ENCODE measurements around the gene HECW1.

HECW1 gene

DNA sequence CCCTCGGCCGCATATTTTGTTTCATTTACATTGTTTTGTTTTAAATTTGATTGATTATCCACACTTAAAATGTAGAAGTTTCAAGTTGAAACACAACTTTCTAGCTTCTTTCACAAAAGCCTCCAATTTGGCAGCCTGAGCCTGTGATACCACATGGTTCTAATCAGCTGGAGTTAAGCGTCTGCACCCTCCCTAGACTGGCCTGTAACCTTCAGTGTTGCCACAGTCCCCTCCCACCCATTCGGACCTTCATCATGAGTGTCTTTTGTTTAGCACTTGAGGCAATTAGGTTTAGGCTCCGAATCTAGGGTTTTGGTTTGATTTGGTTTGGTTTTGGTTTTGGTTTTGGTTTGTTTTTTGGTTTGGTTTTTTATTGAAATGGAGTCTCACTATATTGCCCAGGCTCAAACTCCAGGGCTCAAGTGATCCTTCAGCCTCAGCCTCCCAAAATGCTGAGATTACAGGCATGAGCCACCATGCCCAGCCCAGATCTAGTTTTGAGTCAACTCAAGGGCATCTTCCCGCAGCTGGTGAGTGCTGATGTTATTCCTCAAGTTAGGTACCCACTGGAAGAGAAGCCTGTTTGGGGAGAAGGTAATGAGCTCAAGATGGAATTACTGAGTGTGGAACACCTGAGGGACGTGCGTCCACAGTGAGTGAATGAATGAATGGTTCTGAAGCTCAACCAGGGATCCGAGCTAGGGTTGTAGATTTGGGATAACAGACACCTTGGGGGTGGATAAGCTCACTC is 201.4 kb downstream of the HECW1 start:
- ChIA-PET CTCF (interaction anchor here (1.2 to 1.3 kb wide), 2 partner anchors 103 to 126 kb away, joined by 4 read pairs; no protein-coding TSS in a partner anchor), POLR2A (no interaction called here)
- no peaks in the 10 kb centered on the region for H3K36me3 ChIP-seq (ENCODE audit: control insufficient read depth in 2 of 2, insufficient read depth in 1 of 2, low read length in 2 of 2)
- no peaks in the 10 kb centered on the region for H3K4me1 ChIP-seq (ENCODE audit: control insufficient read depth, insufficient read depth, low read length)
- H3K27ac ChIP-seq (ENCODE audit: extremely low read depth, low read depth, low read length) = no peak overlapping the region
- no peak for TF ChIP-seq ZNF843 (tag by site-specific recombination; IDR thresholded peaks at IDR 0.05)
- TF ChIP-seq, protein P1, sequence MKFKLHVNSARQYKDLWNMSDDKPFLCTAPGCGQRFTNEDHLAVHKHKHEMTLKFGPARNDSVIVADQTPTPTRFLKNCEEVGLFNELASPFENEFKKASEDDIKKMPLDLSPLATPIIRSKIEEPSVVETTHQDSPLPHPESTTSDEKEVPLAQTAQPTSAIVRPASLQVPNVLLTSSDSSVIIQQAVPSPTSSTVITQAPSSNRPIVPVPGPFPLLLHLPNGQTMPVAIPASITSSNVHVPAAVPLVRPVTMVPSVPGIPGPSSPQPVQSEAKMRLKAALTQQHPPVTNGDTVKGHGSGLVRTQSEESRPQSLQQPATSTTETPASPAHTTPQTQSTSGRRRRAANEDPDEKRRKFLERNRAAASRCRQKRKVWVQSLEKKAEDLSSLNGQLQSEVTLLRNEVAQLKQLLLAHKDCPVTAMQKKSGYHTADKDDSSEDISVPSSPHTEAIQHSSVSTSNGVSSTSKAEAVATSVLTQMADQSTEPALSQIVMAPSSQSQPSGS (tag by site-specific recombination; IDR thresholded peaks at IDR 0.05; ENCODE audit: low read depth) = no peak
- TF ChIP-seq, protein P2, sequence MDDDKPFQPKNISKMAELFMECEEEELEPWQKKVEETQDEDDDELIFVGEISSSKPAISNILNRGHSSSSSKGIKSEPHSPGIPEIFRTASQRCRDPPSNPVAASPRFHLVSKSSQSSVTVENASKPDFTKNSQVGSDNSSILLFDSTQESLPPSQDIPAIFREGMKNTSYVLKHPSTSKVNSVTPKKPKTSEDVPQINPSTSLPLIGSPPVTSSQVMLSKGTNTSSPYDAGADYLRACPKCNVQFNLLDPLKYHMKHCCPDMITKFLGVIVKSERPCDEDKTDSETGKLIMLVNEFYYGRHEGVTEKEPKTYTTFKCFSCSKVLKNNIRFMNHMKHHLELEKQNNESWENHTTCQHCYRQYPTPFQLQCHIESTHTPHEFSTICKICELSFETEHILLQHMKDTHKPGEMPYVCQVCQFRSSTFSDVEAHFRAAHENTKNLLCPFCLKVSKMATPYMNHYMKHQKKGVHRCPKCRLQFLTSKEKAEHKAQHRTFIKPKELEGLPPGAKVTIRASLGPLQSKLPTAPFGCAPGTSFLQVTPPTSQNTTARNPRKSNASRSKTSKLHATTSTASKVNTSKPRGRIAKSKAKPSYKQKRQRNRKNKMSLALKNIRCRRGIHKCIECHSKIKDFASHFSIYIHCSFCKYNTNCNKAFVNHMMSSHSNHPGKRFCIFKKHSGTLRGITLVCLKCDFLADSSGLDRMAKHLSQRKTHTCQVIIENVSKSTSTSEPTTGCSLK (tag by site-specific recombination; IDR thresholded peaks at IDR 0.05) = no peak
- TF ChIP-seq ZBTB21 (tag by site-specific recombination; IDR thresholded peaks at IDR 0.05) = no peak
- TF ChIP-seq, protein P3, sequence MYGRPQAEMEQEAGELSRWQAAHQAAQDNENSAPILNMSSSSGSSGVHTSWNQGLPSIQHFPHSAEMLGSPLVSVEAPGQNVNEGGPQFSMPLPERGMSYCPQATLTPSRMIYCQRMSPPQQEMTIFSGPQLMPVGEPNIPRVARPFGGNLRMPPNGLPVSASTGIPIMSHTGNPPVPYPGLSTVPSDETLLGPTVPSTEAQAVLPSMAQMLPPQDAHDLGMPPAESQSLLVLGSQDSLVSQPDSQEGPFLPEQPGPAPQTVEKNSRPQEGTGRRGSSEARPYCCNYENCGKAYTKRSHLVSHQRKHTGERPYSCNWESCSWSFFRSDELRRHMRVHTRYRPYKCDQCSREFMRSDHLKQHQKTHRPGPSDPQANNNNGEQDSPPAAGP (tag by site-specific recombination; IDR thresholded peaks at IDR 0.05) = no peak
- TF ChIP-seq, protein P4, sequence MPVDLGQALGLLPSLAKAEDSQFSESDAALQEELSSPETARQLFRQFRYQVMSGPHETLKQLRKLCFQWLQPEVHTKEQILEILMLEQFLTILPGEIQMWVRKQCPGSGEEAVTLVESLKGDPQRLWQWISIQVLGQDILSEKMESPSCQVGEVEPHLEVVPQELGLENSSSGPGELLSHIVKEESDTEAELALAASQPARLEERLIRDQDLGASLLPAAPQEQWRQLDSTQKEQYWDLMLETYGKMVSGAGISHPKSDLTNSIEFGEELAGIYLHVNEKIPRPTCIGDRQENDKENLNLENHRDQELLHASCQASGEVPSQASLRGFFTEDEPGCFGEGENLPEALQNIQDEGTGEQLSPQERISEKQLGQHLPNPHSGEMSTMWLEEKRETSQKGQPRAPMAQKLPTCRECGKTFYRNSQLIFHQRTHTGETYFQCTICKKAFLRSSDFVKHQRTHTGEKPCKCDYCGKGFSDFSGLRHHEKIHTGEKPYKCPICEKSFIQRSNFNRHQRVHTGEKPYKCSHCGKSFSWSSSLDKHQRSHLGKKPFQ (tag by site-specific recombination; IDR thresholded peaks at IDR 0.05) = no peak
- no peak for TF ChIP-seq ZNF548 (tag by site-specific recombination; IDR thresholded peaks at IDR 0.05)
- TF ChIP-seq SCRT1 (tag by site-specific recombination; IDR thresholded peaks at IDR 0.05; ENCODE audit: borderline replicate concordance) = no peak
- H3K9me3 ChIP-seq (ENCODE audit: control insufficient read depth, insufficient read depth, low read depth, low read length) = no peaks in the 10 kb centered on the region
- H3K4me3 ChIP-seq (ENCODE audit: low read depth, low read length) = no peak overlapping the region

DNA sequence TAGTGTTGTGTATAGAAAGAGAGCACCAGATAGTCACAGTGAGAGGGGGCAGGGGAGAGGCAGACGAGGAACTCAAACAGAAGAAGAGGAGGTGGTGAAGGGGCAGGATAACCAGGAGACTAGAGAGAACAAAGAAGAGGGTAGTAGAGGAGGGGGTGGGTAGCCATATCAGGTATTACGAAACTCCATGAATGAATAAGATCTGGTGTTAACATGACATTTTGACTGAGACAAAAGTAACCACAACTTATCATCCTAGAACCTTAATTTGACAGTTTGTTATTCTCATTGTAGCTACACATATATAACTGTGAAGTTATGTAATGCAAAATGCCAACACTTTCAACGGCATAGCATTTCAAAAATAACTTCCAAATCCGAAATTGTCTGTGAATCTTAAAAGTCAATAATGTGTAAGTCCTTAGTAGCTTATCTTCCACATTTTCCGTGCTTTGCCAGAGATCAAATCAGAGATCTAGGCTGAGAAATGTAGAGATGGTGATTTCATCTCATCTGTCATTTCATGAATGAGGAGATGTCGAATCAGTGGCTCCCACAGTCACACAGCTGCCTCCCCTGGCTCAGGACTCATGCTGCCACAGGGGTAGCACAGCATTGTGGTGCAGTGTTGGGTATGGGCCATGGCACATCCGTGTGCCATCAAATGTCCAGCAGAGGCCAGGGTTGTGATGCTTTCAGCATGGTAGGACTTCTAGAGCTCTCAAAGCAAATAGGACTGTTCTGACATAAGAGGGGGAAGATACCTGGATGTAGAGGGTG is 202.1 kb downstream of the HECW1 start:
- TF ChIP-seq KLF10 (tag by site-specific recombination; IDR thresholded peaks at IDR 0.05) (no peak), MEIS1 (CRISPR knock-in tag; IDR thresholded peaks at IDR 0.05; ENCODE audit: borderline replicate concordance) (no peak), ZNF777 (tag by site-specific recombination; IDR thresholded peaks at IDR 0.05; ENCODE audit: borderline replicate concordance) (no peak), ZNF558 (tag by site-specific recombination; IDR thresholded peaks at IDR 0.05) (no peak)
- Histone ChIP-seq H3K36me3 (ENCODE audit: control insufficient read depth in 2 of 2, insufficient read depth in 1 of 2, low read length in 2 of 2) (no peaks in the 10 kb centered on the region), H3K27ac (ENCODE audit: extremely low read depth, low read depth, low read length) (no peak overlapping the region), H3K9me3 (ENCODE audit: control insufficient read depth, insufficient read depth, low read depth, low read length) (no peaks in the 10 kb centered on the region), H3K4me1 (ENCODE audit: control insufficient read depth, insufficient read depth, low read length) (no peaks in the 10 kb centered on the region), H3K4me3 (ENCODE audit: low read depth, low read length) (no peak overlapping the region)
- ChIA-PET CTCF (interaction anchor here (0.5 to 1.3 kb wide), 3 partner anchors 104 to 212 kb away, joined by 4 to 5 read pairs (median 4); no protein-coding TSS in a partner anchor), POLR2A (no interaction called here)

DNA sequence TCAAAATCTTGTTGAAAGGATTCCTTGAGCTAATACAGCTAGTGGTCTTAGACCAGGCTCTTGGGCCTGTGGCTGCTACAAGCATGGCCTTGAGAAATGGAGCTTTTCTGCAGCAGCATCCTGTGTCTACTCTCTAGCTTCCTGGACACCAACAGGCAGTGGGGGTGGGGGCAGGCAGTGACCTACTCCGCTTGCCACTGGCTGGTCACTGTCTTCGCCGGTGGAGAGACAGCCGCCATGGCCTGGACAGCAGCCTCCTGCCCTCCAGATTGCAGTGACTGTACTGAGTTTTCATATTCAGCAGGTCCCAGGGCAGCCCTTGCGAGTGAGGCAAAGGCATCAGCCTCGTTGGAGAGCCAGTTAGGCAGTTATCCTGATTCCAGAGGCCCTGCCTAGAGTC is 204.6 kb downstream of the HECW1 start:
- POLR2A ChIA-PET = no interaction called here
- no peak overlapping the region for H3K4me3 ChIP-seq (ENCODE audit: low read depth, low read length)
- H3K36me3 ChIP-seq (ENCODE audit: control insufficient read depth in 2 of 2, insufficient read depth in 1 of 2, low read length in 2 of 2) = no peaks in the 10 kb centered on the region; a peak in 1 of 3 replicates
- CTCF ChIA-PET = interaction anchor here (0.6 kb wide), 1 partner anchor 404 kb away, joined by 4 read pairs; no protein-coding TSS in a partner anchor
- no peak overlapping the region for H3K27ac ChIP-seq (ENCODE audit: extremely low read depth, low read depth, low read length)
- no peaks in the 10 kb centered on the region for H3K9me3 ChIP-seq (ENCODE audit: control insufficient read depth, insufficient read depth, low read depth, low read length)
- H3K4me1 ChIP-seq (ENCODE audit: control insufficient read depth, insufficient read depth, low read length) = no peaks in the 10 kb centered on the region
- TF ChIP-seq, protein P5, sequence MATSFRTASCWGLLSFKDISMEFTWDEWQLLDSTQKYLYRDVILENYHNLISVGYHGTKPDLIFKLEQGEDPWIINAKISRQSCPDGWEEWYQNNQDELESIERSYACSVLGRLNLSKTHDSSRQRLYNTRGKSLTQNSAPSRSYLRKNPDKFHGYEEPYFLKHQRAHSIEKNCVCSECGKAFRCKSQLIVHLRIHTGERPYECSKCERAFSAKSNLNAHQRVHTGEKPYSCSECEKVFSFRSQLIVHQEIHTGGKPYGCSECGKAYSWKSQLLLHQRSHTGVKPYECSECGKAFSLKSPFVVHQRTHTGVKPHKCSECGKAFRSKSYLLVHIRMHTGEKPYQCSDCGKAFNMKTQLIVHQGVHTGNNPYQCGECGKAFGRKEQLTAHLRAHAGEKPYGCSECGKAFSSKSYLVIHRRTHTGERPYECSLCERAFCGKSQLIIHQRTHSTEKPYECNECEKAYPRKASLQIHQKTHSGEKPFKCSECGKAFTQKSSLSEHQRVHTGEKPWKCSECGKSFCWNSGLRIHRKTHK (tag by site-specific recombination; IDR thresholded peaks at IDR 0.05) = no peak
- no peak for TF ChIP-seq ZNF175 (tag by site-specific recombination; IDR thresholded peaks at IDR 0.05)
- TF ChIP-seq, protein P6, sequence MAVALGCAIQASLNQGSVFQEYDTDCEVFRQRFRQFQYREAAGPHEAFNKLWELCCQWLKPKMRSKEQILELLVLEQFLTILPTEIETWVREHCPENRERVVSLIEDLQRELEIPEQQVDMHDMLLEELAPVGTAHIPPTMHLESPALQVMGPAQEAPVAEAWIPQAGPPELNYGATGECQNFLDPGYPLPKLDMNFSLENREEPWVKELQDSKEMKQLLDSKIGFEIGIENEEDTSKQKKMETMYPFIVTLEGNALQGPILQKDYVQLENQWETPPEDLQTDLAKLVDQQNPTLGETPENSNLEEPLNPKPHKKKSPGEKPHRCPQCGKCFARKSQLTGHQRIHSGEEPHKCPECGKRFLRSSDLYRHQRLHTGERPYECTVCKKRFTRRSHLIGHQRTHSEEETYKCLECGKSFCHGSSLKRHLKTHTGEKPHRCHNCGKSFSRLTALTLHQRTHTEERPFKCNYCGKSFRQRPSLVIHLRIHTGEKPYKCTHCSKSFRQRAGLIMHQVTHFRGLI (tag by site-specific recombination; IDR thresholded peaks at IDR 0.05) = no peak
- TF ChIP-seq ZNF548 (tag by site-specific recombination; IDR thresholded peaks at IDR 0.05) = no peak
- TF ChIP-seq BCL11A (tag by site-specific recombination; IDR thresholded peaks at IDR 0.05; ENCODE audit: low read depth) = no peak
- TF ChIP-seq, protein P4 (tag by site-specific recombination; IDR thresholded peaks at IDR 0.05) = no peak
